CD8-positive, alpha-beta memory T cell (primary cell): ENCODE measurements around the gene IDS. TPM values are rescaled to one million over a fixed set of nuclear protein-coding genes. Genes with fewer than 3 reads are reported as not detected.

Experiments
- CTCF ChIA-PET: fragments of 350-600 bp; sonication (Branson Sonifier 250); formaldehyde crosslinking; loops from one replicate; lab custom pipeline; 2021; ENCODE audit warnings: antibody characterized with exemption; lab: Charles Lee
- POLR2A ChIA-PET: fragments of 350-600 bp; sonication (Branson Sonifier 250); formaldehyde crosslinking; loops from one replicate; lab custom pipeline; 2021; ENCODE audit warnings: antibody characterized with exemption; lab: Charles Lee
- DNase-seq, 5 donors: peaks; one replicate each; pipeline versions ENCODE4 v3.0.0 to v3.0.0-alpha.2; 2020 to 2022; ENCODE audit warnings: mixed read lengths in 1 of 5
- H3K27ac ChIP-seq: one replicate; pipeline ENCODE4 v1.7.0; 2013; ENCODE audit warnings: low read depth, mild to moderate bottlenecking, low read length, moderate library complexity
- H3K27me3 ChIP-seq: 2 replicates; pipeline ENCODE4 v1.7.0; 2013; ENCODE audit warnings: low read length, mild to moderate bottlenecking; ENCODE audit not compliant: insufficient read depth, poor library complexity, severe bottlenecking
- H3K36me3 ChIP-seq: 2 replicates; pipeline ENCODE4 v1.7.0; 2013; ENCODE audit warnings: mild to moderate bottlenecking, low read length, moderate library complexity; ENCODE audit not compliant: insufficient read depth
- H3K4me1 ChIP-seq: 2 replicates; pipeline ENCODE4 v1.7.0; 2013; ENCODE audit warnings: mild to moderate bottlenecking, low read length, moderate library complexity; ENCODE audit not compliant: insufficient read depth
- H3K4me3 ChIP-seq: 2 replicates; pipeline ENCODE4 v1.7.0; 2013; ENCODE audit warnings: mild to moderate bottlenecking, low read length
- H3K9me3 ChIP-seq: 2 replicates; pipeline ENCODE4 v1.7.0; 2013; ENCODE audit warnings: mild to moderate bottlenecking, low read length
- H3K27ac Mint-ChIP-seq, 8 donors: one replicate each; pipeline ENCODE4 v1.8.0; 2020 to 2021; ENCODE audit warnings: mixed read lengths in 8 of 8, mild to moderate bottlenecking in 6 of 8, inconsistent platforms in 3 of 8, moderate library complexity in 3 of 8
- H3K27me3 Mint-ChIP-seq, 2 donors: one replicate each; pipeline ENCODE4 v1.8.0; 2020 to 2021; ENCODE audit warnings: mixed read lengths in 2 of 2, mild to moderate bottlenecking in 1 of 2, moderate library complexity in 1 of 2
- H3K36me3 Mint-ChIP-seq, 3 donors: one replicate each; pipeline ENCODE4 v1.8.0; 2020 to 2021; ENCODE audit warnings: mixed read lengths in 3 of 3, inconsistent platforms in 1 of 3, mild to moderate bottlenecking in 1 of 3
- H3K4me1 Mint-ChIP-seq, 3 donors: one replicate each; pipeline ENCODE4 v1.8.0; 2020 to 2021; ENCODE audit warnings: mixed read lengths in 3 of 3, inconsistent platforms in 1 of 3, mild to moderate bottlenecking in 1 of 3
- H3K4me3 Mint-ChIP-seq, 7 donors: one replicate each; pipeline ENCODE4 v1.8.0; 2020 to 2021; ENCODE audit warnings: mixed read lengths in 7 of 7, mild to moderate bottlenecking in 6 of 7, moderate library complexity in 4 of 7, inconsistent platforms in 2 of 7
- H3K9me3 Mint-ChIP-seq, 5 donors: one replicate each; pipeline ENCODE4 v1.8.0; 2020 to 2022; ENCODE audit warnings: mixed read lengths in 5 of 5, mild to moderate bottlenecking in 3 of 5, moderate library complexity in 2 of 5, inconsistent platforms in 1 of 5
- polyA plus RNA-seq: library from polyadenylated mRNA; unstranded; fragments of 300-500 nt; fragmentation: Illumina TruSeq; gene quantifications from one replicate; pipeline ENCODE4 v1.2.3, GENCODE V29; 2021
- total RNA-seq, 2 experiments: library from RNA; stranded (reverse); gene quantifications; one replicate each; pipeline ENCODE4 v1.2.3, GENCODE V29; 2021

The IDS gene
- total and polyA plus RNA-seq, 3 experiments from 2014 or later: 84.6 to 145 (median 86.0) TPM

GRCh38 chrX:149516604-149517003 is 11.5 kb upstream of the IDS start:
- POLR2A ChIA-PET: interaction anchor here (0.7 kb wide), 1 partner anchor 24 kb away, joined by 3 read pairs; the partner anchor contains the start of gene EOLA1
- Histone ChIP-seq H3K9me3 (no peaks in the 10 kb centered on the region), H3K4me3 (no peak overlapping the region), H3K36me3 (no peaks in the 10 kb centered on the region), H3K4me1 (peaks cover 38% of the 10 kb centered on the region), H3K27ac (no peak overlapping the region), H3K27me3 (no peaks in the 10 kb centered on the region)
- peaks cover 44 to 78% (median 61%) of the 10 kb centered on the region in 3 donors for H3K4me1 Mint-ChIP-seq
- H3K4me3 Mint-ChIP-seq: no peak overlapping the region
- H3K27ac Mint-ChIP-seq: peak overlapping the region in 2 of 8 donors; percentile 17 to 78
- H3K27me3 Mint-ChIP-seq: peaks cover 0 to 7% of the 10 kb centered on the region in 2 donors
- no peaks in the 10 kb centered on the region for H3K36me3 Mint-ChIP-seq
- no peaks in the 10 kb centered on the region for H3K9me3 Mint-ChIP-seq
- DNase-seq: no peak
- CTCF ChIA-PET: no interaction called here

- Mint-ChIP-seq H3K9me3 (no peaks in the 10 kb centered on the region), H3K36me3 (no peaks in the 10 kb centered on the region), H3K27ac (peak overlapping the region in 7 of 8 donors; percentile 17 to 82 (median 33)), H3K4me3 (no peak overlapping the region), H3K4me1 (peaks cover 40 to 73% (median 56%) of the 10 kb centered on the region in 3 donors), H3K27me3 (peaks cover 0 to 7% of the 10 kb centered on the region in 2 donors)
- Histone ChIP-seq H3K9me3 (no peaks in the 10 kb centered on the region), H3K4me3 (no peak overlapping the region), H3K4me1 (peaks cover 33% of the 10 kb centered on the region), H3K27me3 (no peaks in the 10 kb centered on the region), H3K36me3 (no peaks in the 10 kb centered on the region), H3K27ac (no peak overlapping the region)
- ChIA-PET CTCF (no interaction called here), POLR2A (no interaction called here)
- no peak for DNase-seq
These were observed 11.0 kb upstream of the IDS start for GRCh38 chrX:149515954-149516602.

- H3K4me3 Mint-ChIP-seq: peak overlapping the region; percentile 4 to 65 (median 54)
- H3K27ac ChIP-seq: peak overlapping the region; percentile 31
- POLR2A ChIA-PET: interaction anchor here (1.0 to 1.5 kb wide), 2 partner anchors 9 to 12 kb away, joined by 3 to 5 read pairs; partner anchors contain the start of gene IDS
These were observed 8.8 kb upstream of the IDS start for GRCh38 chrX:149513825-149514428.

GRCh38 chrX:149512225-149512885 is 7.2 kb upstream of the IDS start:
- CTCF ChIA-PET: interaction anchor here (0.7 to 3.6 kb wide), 5 partner anchors 9 to 28 kb away, joined by 4 to 34 read pairs (median 18); partner anchors contain the start of gene EOLA1

More at GRCh38 chrX:149513825-149514428, 8.8 kb upstream of the IDS start:
- DNase-seq: no peak
- Histone ChIP-seq H3K27me3 (no peaks in the 10 kb centered on the region), H3K9me3 (no peaks in the 10 kb centered on the region), H3K4me1 (peaks cover 33% of the 10 kb centered on the region), H3K4me3 (no peak overlapping the region), H3K36me3 (no peaks in the 10 kb centered on the region)
- Mint-ChIP-seq H3K27me3 (peaks cover 0 to 5% of the 10 kb centered on the region in 2 donors), H3K9me3 (no peaks in the 10 kb centered on the region), H3K27ac (peak overlapping the region; percentile 86 to 94 (median 92)), H3K36me3 (no peaks in the 10 kb centered on the region), H3K4me1 (peaks cover 29 to 55% (median 38%) of the 10 kb centered on the region in 3 donors)
- CTCF ChIA-PET: interaction anchor here (1.4 to 3.6 kb wide), 3 partner anchors 9 to 26 kb away, joined by 3 to 34 read pairs (median 24); partner anchors contain the start of genes EOLA1 and IDS

GRCh38 chrX:149511081-149511480 is 6.0 kb upstream of the IDS start:
- H3K36me3 Mint-ChIP-seq: no peaks in the 10 kb centered on the region
- POLR2A ChIA-PET: no interaction called here
- no peaks in the 10 kb centered on the region for H3K9me3 ChIP-seq

More at GRCh38 chrX:149512225-149512885, 7.2 kb upstream of the IDS start:
- H3K36me3 Mint-ChIP-seq: no peaks in the 10 kb centered on the region
- peaks cover 33% of the 10 kb centered on the region for H3K4me1 ChIP-seq
- no peaks in the 10 kb centered on the region for H3K9me3 Mint-ChIP-seq
- H3K4me3 Mint-ChIP-seq: peak overlapping the region in 4 of 7 donors; percentile 41 to 57 (median 48)
- H3K27ac ChIP-seq: no peak overlapping the region
- no peaks in the 10 kb centered on the region for H3K9me3 ChIP-seq
- peaks cover 0 to 6% of the 10 kb centered on the region in 2 donors for H3K27me3 Mint-ChIP-seq
- no peak overlapping the region for H3K4me3 ChIP-seq
- POLR2A ChIA-PET: interaction anchor here (0.6 to 1.6 kb wide), 6 partner anchors 10 to 28 kb away, joined by 3 to 7 read pairs (median 4); partner anchors contain the start of gene EOLA1
- peak; percentile 42 to 71 (median 54) for DNase-seq
- H3K36me3 ChIP-seq: no peaks in the 10 kb centered on the region
- peak overlapping the region; percentile 87 to 96 (median 94) for H3K27ac Mint-ChIP-seq
- peaks cover 29 to 45% (median 38%) of the 10 kb centered on the region in 3 donors for H3K4me1 Mint-ChIP-seq
- H3K27me3 ChIP-seq: no peaks in the 10 kb centered on the region

GRCh38 chrX:149510386-149510785 is 5.3 kb upstream of the IDS start:
- Histone ChIP-seq H3K4me1 (peaks cover 40% of the 10 kb centered on the region), H3K27ac (no peak overlapping the region), H3K36me3 (no peaks in the 10 kb centered on the region), H3K9me3 (no peaks in the 10 kb centered on the region), H3K27me3 (no peaks in the 10 kb centered on the region), H3K4me3 (no peak overlapping the region)
- no peak for DNase-seq
- Mint-ChIP-seq H3K4me3 (no peak overlapping the region), H3K27ac (peak overlapping the region in 1 of 8 donors; percentile 63), H3K36me3 (no peaks in the 10 kb centered on the region), H3K4me1 (peaks cover 28 to 38% (median 35%) of the 10 kb centered on the region in 3 donors), H3K9me3 (no peaks in the 10 kb centered on the region), H3K27me3 (peaks cover 0 to 8% of the 10 kb centered on the region in 2 donors)
- ChIA-PET POLR2A (no interaction called here), CTCF (interaction anchor here (1.4 to 1.6 kb wide), 2 partner anchors 17 to 29 kb away, joined by 4 to 6 read pairs; no protein-coding TSS in a partner anchor)

More at GRCh38 chrX:149511081-149511480, 6.0 kb upstream of the IDS start:
- Mint-ChIP-seq H3K4me3 (no peak overlapping the region), H3K27ac (peak overlapping the region in 1 of 8 donors; percentile 70), H3K9me3 (no peaks in the 10 kb centered on the region), H3K27me3 (peaks cover 0 to 6% of the 10 kb centered on the region in 2 donors), H3K4me1 (peaks cover 28 to 38% (median 37%) of the 10 kb centered on the region in 3 donors)
- Histone ChIP-seq H3K4me3 (no peak overlapping the region), H3K36me3 (no peaks in the 10 kb centered on the region), H3K27ac (no peak overlapping the region), H3K4me1 (peaks cover 33% of the 10 kb centered on the region), H3K27me3 (no peaks in the 10 kb centered on the region)
- CTCF ChIA-PET: interaction anchor here (1.4 to 1.6 kb wide), 2 partner anchors 16 to 29 kb away, joined by 4 to 6 read pairs; no protein-coding TSS in a partner anchor
- no peak for DNase-seq

GRCh38 chrX:149508467-149508866 is 3.4 kb upstream of the IDS start:
- Mint-ChIP-seq H3K9me3 (peaks cover 0 to 2% (median 0%) of the 10 kb centered on the region in 5 donors), H3K36me3 (peaks cover 0 to 5% (median 0%) of the 10 kb centered on the region in 3 donors), H3K4me3 (no peak overlapping the region), H3K27ac (no peak overlapping the region), H3K4me1 (peaks cover 14 to 19% (median 18%) of the 10 kb centered on the region in 3 donors), H3K27me3 (peaks cover 0 to 10% of the 10 kb centered on the region in 2 donors)
- Histone ChIP-seq H3K4me1 (peaks cover 31% of the 10 kb centered on the region), H3K27ac (no peak overlapping the region), H3K27me3 (no peaks in the 10 kb centered on the region), H3K9me3 (no peaks in the 10 kb centered on the region), H3K36me3 (no peaks in the 10 kb centered on the region), H3K4me3 (no peak overlapping the region)
- POLR2A ChIA-PET: no interaction called here
- DNase-seq: no peak
- CTCF ChIA-PET: no interaction called here
